OCI-LY1 (cell line): ENCODE measurements around the gene SNCB.

ENCODE experiments used
- H2AFZ ChIP-seq: fragments of 200-600 bp; sonication (generic), shearing (Covaris generic); 2 replicates; pipeline ENCODE4 v1.6.0; 2014; ENCODE audit warnings: antibody characterized with exemption, mild to moderate bottlenecking, low read length
- H3F3A ChIP-seq: fragments of 200-600 bp; sonication (generic), shearing (Covaris generic); 2 replicates; pipeline ENCODE4 v1.6.0; 2014; ENCODE audit warnings: mild to moderate bottlenecking, antibody characterized with exemption, low read length, moderate library complexity; ENCODE audit not compliant: insufficient read depth
- H3K27ac ChIP-seq: fragments of 200-600 bp; sonication (generic); 2 replicates; pipeline ENCODE4 v1.5.1; 2014; ENCODE audit warnings: low read length, mixed run types, mild to moderate bottlenecking, low read depth; ENCODE audit not compliant: poor library complexity, severe bottlenecking
- H3K27me3 ChIP-seq: fragments of 200-600 bp; sonication (generic); 2 replicates; pipeline ENCODE4 v1.6.0; 2014; ENCODE audit warnings: antibody characterized with exemption, mild to moderate bottlenecking, low read length, moderate library complexity; ENCODE audit not compliant: insufficient read depth
- H3K36me3 ChIP-seq: fragments of 200-600 bp; sonication (generic); 2 replicates; pipeline ENCODE4 v1.6.1; 2014; ENCODE audit warnings: mild to moderate bottlenecking, antibody characterized with exemption, low read length, moderate library complexity, mixed read lengths; ENCODE audit not compliant: insufficient read depth
- H3K4me1 ChIP-seq: fragments of 200-600 bp; sonication (generic); 2 replicates; pipeline ENCODE4 v1.5.1; 2014; ENCODE audit warnings: mild to moderate bottlenecking, low read length, moderate library complexity; ENCODE audit not compliant: insufficient read depth, severe bottlenecking
- H3K4me2 ChIP-seq: fragments of 200-600 bp; sonication (generic), shearing (Covaris generic); 2 replicates; pipeline ENCODE4 v1.6.1; 2014; ENCODE audit warnings: low read length
- H3K4me3 ChIP-seq: fragments of 200-600 bp; sonication (generic); 2 replicates; pipeline ENCODE4 v1.5.1; 2014; ENCODE audit warnings: low read length, low read depth, mild to moderate bottlenecking, mixed read lengths; ENCODE audit not compliant: poor library complexity, severe bottlenecking
- H3K79me2 ChIP-seq: fragments of 200-600 bp; shearing (Covaris generic); 2 replicates; pipeline ENCODE4 v1.6.1; 2016; ENCODE audit warnings: mixed run types, low read length, mixed read lengths; ENCODE audit not compliant: insufficient read depth
- H3K9ac ChIP-seq: fragments of 200-600 bp; sonication (generic), shearing (Covaris generic); 2 replicates; pipeline ENCODE4 v1.6.1; 2014; ENCODE audit warnings: mild to moderate bottlenecking, low read length, mixed read lengths
- H3K9me2 ChIP-seq: fragments of 200-600 bp; sonication (generic), shearing (Covaris generic); 2 replicates; pipeline ENCODE4 v1.6.1; 2014; ENCODE audit warnings: low read depth, mild to moderate bottlenecking, low read length, mixed read lengths
- H3K9me3 ChIP-seq: fragments of 200-600 bp; shearing (Covaris generic); 2 replicates; pipeline ENCODE4 v1.6.1; 2014; ENCODE audit warnings: low read length, mixed read lengths
- H4K20me1 ChIP-seq: fragments of 200-600 bp; sonication (generic), shearing (Covaris generic); 2 replicates; pipeline ENCODE4 v1.6.0; 2016; ENCODE audit warnings: mild to moderate bottlenecking, low read length; ENCODE audit not compliant: insufficient read depth
- CTCF ChIP-seq: fragments of 200-600 bp; sonication (generic), shearing (Covaris generic); IDR thresholded peaks from 2 replicates; pipeline ENCODE4 v1.5.1; 2017; ENCODE audit warnings: mild to moderate bottlenecking, antibody characterized with exemption, low read length, moderate library complexity, mixed read lengths
- EZH2 ChIP-seq: fragments of 200-600 bp; sonication (generic), shearing (Covaris generic); IDR thresholded peaks from 2 replicates; pipeline ENCODE4 v1.8.0; 2017; ENCODE audit warnings: borderline replicate concordance, mixed run types, mild to moderate bottlenecking, antibody characterized with exemption, low read length, moderate library complexity, mixed read lengths

SNCB gene

GRCh38 chr5:176674799-176675198, 44.5 kb upstream of the SNCB start:
- TF ChIP-seq EZH2 (no peak), CTCF (no peak)
- Histone ChIP-seq H3K4me3 (no peak overlapping the region), H3K4me1 (no peaks in the 10 kb centered on the region), H3K9ac (no peak overlapping the region), H2AFZ (no peak overlapping the region), H3K9me3 (no peaks in the 10 kb centered on the region), H3K27me3 (no peaks in the 10 kb centered on the region; the same call in 1 of the 2 replicates), H3K27ac (no peak overlapping the region), H3K79me2 (no peaks in the 10 kb centered on the region), H3F3A (no peaks in the 10 kb centered on the region), H3K36me3 (no peaks in the 10 kb centered on the region), H3K4me2 (no peak overlapping the region), H3K9me2 (no peaks in the 10 kb centered on the region), H4K20me1 (no peaks in the 10 kb centered on the region)

GRCh38 chr5:176673651-176674583, 43.6 kb upstream of the SNCB start:
- Histone ChIP-seq H3K27ac (no peak overlapping the region), H3K9me2 (no peaks in the 10 kb centered on the region), H4K20me1 (no peaks in the 10 kb centered on the region), H3K36me3 (no peaks in the 10 kb centered on the region), H2AFZ (no peak overlapping the region), H3K9me3 (no peaks in the 10 kb centered on the region), H3K4me3 (no peak overlapping the region), H3K9ac (no peak overlapping the region), H3K4me1 (no peaks in the 10 kb centered on the region), H3F3A (no peaks in the 10 kb centered on the region), H3K79me2 (no peaks in the 10 kb centered on the region), H3K4me2 (no peak overlapping the region), H3K27me3 (no peaks in the 10 kb centered on the region; the same call in 1 of the 2 replicates)
- no peak for TF ChIP-seq CTCF
- no peak for TF ChIP-seq EZH2

GRCh38 chr5:176671890-176672747, 41.8 kb upstream of the SNCB start:
- no peaks in the 10 kb centered on the region for H3K4me1 ChIP-seq
- no peaks in the 10 kb centered on the region for H3K79me2 ChIP-seq
- TF ChIP-seq EZH2 (no peak), CTCF (no peak)
- H3K36me3 ChIP-seq = no peaks in the 10 kb centered on the region
- H3K4me3 ChIP-seq = no peak overlapping the region
- no peaks in the 10 kb centered on the region; the same call in 1 of the 2 replicates for H3K27me3 ChIP-seq
- no peaks in the 10 kb centered on the region for H3K9me2 ChIP-seq
- H3K4me2 ChIP-seq = no peak overlapping the region
- H3F3A ChIP-seq = no peaks in the 10 kb centered on the region
- H4K20me1 ChIP-seq = no peaks in the 10 kb centered on the region
- no peak overlapping the region for H3K9ac ChIP-seq
- H3K9me3 ChIP-seq = no peaks in the 10 kb centered on the region
- no peak overlapping the region for H2AFZ ChIP-seq
- H3K27ac ChIP-seq = no peak overlapping the region
